Duodenal mucosa (tissue), 2 donors: ENCODE measurements around the gene CLIC1.

ENCODE experiments used
- H3K27ac ChIP-seq: one replicate; pipeline ENCODE4 v1.7.0; 2013; ENCODE audit warnings: low read depth, low read length
- H3K27me3 ChIP-seq, 2 donors: one replicate each; pipeline ENCODE4 v1.7.0; 2013; ENCODE audit warnings: low read length in 2 of 2, control low read depth in 1 of 2; ENCODE audit not compliant: insufficient read depth in 2 of 2, control insufficient read depth in 1 of 2
- H3K36me3 ChIP-seq, 2 donors: one replicate each; pipeline ENCODE4 v1.7.0; 2013; ENCODE audit warnings: low read length in 2 of 2, control low read depth in 1 of 2; ENCODE audit not compliant: insufficient read depth in 2 of 2, control insufficient read depth in 1 of 2
- H3K4me1 ChIP-seq, 2 donors: one replicate each; pipeline ENCODE4 v1.7.0; 2013; ENCODE audit warnings: low read length in 2 of 2, control low read depth in 1 of 2; ENCODE audit not compliant: insufficient read depth in 2 of 2, control insufficient read depth in 1 of 2
- H3K4me3 ChIP-seq, 2 donors: one replicate each; pipeline ENCODE4 v1.7.0; 2013; ENCODE audit warnings: low read length in 2 of 2, low read depth in 1 of 2
- H3K9ac ChIP-seq, 2 donors: one replicate each; pipeline ENCODE4 v1.7.0; 2013; ENCODE audit warnings: low read length in 2 of 2, low read depth in 1 of 2
- H3K9me3 ChIP-seq, 2 donors: one replicate each; pipeline ENCODE4 v1.7.0; 2013; ENCODE audit warnings: low read length in 2 of 2, control low read depth in 1 of 2; ENCODE audit not compliant: control insufficient read depth in 1 of 2

CLIC1 gene

GRCh38 chr6:31722173-31722572, 14.2 kb downstream of the CLIC1 start:
- Histone ChIP-seq H3K9ac (no peak overlapping the region), H3K27ac (no peak overlapping the region), H3K9me3 (no peaks in the 10 kb centered on the region), H3K27me3 (no peaks in the 10 kb centered on the region), H3K4me1 (peaks cover 20 to 29% of the 10 kb centered on the region in 2 donors), H3K4me3 (no peak overlapping the region), H3K36me3 (peaks cover 0 to 15% of the 10 kb centered on the region in 2 donors)

- H3K27ac ChIP-seq: no peak within 1 kb of the TSS
- H3K27me3 ChIP-seq: no peaks in the 10 kb centered on the region
- H3K4me3 ChIP-seq: no peak within 1 kb of the TSS
- no peaks in the 10 kb centered on the region for H3K9me3 ChIP-seq
- H3K4me1 ChIP-seq: peaks cover 16 to 23% of the 10 kb centered on the region in 2 donors
- peaks cover 0 to 9% of the 10 kb centered on the region in 2 donors for H3K36me3 ChIP-seq
- H3K9ac ChIP-seq: no peak within 1 kb of the TSS
Observed at GRCh38 chr6:31721351-31722020, 14.8 kb downstream of the CLIC1 start, which contains the start of gene LY6G6C. Gene LY6G6C (minus strand): TSS chr6:31721746. CDS start chr6:31721679, 67 bp downstream.

GRCh38 chr6:31720196-31720770, 16.0 kb downstream of the CLIC1 start:
- no peaks in the 10 kb centered on the region for H3K36me3 ChIP-seq

GRCh38 chr6:31719001-31719400, 17.3 kb downstream of the CLIC1 start:
- Histone ChIP-seq H3K9me3 (no peaks in the 10 kb centered on the region), H3K27me3 (no peaks in the 10 kb centered on the region), H3K4me3 (no peak overlapping the region), H3K4me1 (peaks cover 14 to 27% of the 10 kb centered on the region in 2 donors), H3K9ac (peak overlapping the region in 1 of 2 donors; percentile 38), H3K27ac (no peak overlapping the region), H3K36me3 (no peaks in the 10 kb centered on the region)

More at GRCh38 chr6:31720196-31720770, 16.0 kb downstream of the CLIC1 start:
- H3K9ac ChIP-seq: no peak overlapping the region
- H3K4me1 ChIP-seq: peaks cover 11 to 23% of the 10 kb centered on the region in 2 donors
- no peaks in the 10 kb centered on the region for H3K9me3 ChIP-seq
- no peak overlapping the region for H3K27ac ChIP-seq
- no peak overlapping the region for H3K4me3 ChIP-seq
- no peaks in the 10 kb centered on the region for H3K27me3 ChIP-seq

GRCh38 chr6:31718265-31718664, 18.1 kb downstream of the CLIC1 start:
- Histone ChIP-seq H3K27ac (no peak overlapping the region), H3K36me3 (no peaks in the 10 kb centered on the region), H3K27me3 (no peaks in the 10 kb centered on the region), H3K4me1 (peaks cover 17 to 34% of the 10 kb centered on the region in 2 donors), H3K4me3 (no peak overlapping the region), H3K9ac (no peak overlapping the region), H3K9me3 (no peaks in the 10 kb centered on the region)

GRCh38 chr6:31717499-31718222, 18.7 kb downstream of the CLIC1 start:
- no peaks in the 10 kb centered on the region for H3K36me3 ChIP-seq
- no peak overlapping the region for H3K9ac ChIP-seq
- H3K4me3 ChIP-seq: no peak overlapping the region
- H3K27ac ChIP-seq: no peak overlapping the region
- H3K9me3 ChIP-seq: no peaks in the 10 kb centered on the region
- peaks cover 17 to 34% of the 10 kb centered on the region in 2 donors for H3K4me1 ChIP-seq
- H3K27me3 ChIP-seq: no peaks in the 10 kb centered on the region

GRCh38 chr6:31715022-31715958, 21.0 kb downstream of the CLIC1 start, which contains the start of gene LY6G6D:
Gene LY6G6D (plus strand): TSS chr6:31715348. CDS start chr6:31715356, 8 bp downstream.
- H3K36me3 ChIP-seq: no peaks in the 10 kb centered on the region
- peaks cover 27 to 51% of the 10 kb centered on the region in 2 donors for H3K4me1 ChIP-seq
- no peak within 1 kb of the TSS for H3K9ac ChIP-seq
- no peaks in the 10 kb centered on the region for H3K9me3 ChIP-seq
- no peaks in the 10 kb centered on the region for H3K27me3 ChIP-seq
- no peak within 1 kb of the TSS for H3K4me3 ChIP-seq
- H3K27ac ChIP-seq: no peak within 1 kb of the TSS

- Histone ChIP-seq H3K27me3 (no peaks in the 10 kb centered on the region), H3K27ac (no peak overlapping the region), H3K4me1 (peaks cover 27 to 46% of the 10 kb centered on the region in 2 donors), H3K4me3 (no peak overlapping the region), H3K9ac (no peak overlapping the region), H3K9me3 (no peaks in the 10 kb centered on the region), H3K36me3 (no peaks in the 10 kb centered on the region)
Observed at GRCh38 chr6:31713991-31714684, 22.2 kb downstream of the CLIC1 start.

- Histone ChIP-seq H3K27me3 (no peaks in the 10 kb centered on the region), H3K4me1 (peaks cover 21 to 39% of the 10 kb centered on the region in 2 donors), H3K9me3 (no peaks in the 10 kb centered on the region), H3K36me3 (no peaks in the 10 kb centered on the region), H3K9ac (no peak overlapping the region), H3K27ac (no peak overlapping the region), H3K4me3 (no peak overlapping the region)
Observed at GRCh38 chr6:31713465-31713864, 22.9 kb downstream of the CLIC1 start.
